ENCODE data around the gene SNRNP25. TPM values are rescaled to one million over a fixed set of nuclear protein-coding genes. Genes with fewer than 3 reads are reported as not detected.

The SNRNP25 gene
- total and polyA plus RNA-seq, 2 experiments from 2014 or later, result 12.1 to 31.5 TPM

DNA sequence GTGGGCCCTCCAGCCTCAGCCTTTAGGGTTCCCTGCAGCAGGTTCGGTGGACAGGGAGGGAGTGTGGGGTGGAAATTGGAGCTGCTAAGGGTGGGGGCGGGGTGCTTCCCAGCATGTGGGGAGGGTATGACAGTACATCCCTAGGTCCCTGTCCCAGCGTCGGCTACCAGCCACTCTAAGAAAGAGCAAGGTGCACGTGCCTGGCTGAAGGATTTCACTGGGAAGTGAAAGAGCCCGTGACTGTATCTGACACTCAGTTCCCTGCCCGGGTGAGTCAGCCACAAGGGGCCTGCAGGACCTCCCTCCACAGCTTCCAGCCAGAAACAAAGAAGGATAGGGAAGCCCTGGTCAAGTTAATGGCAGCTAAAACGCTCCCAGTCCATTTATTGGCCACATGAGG, 4.1 kb downstream of the SNRNP25 start:
- Histone ChIP-seq H3K4me1 (ENCODE audit: insufficient read depth) (0 out of 2 replicates have a peak, but pooled peaks cover 3% of the 10 kb centered on the region), H3K4me3 (no peak overlapping the region), H4K20me1 (ENCODE audit: insufficient read depth) (no peaks in the 10 kb centered on the region), H3K9ac (no peak overlapping the region), H3F3A (ENCODE audit: insufficient read depth) (peaks cover 2% of the 10 kb centered on the region; the same call in 1 of the 2 replicates), H2AFZ (no peak overlapping the region), H3K9me2 (ENCODE audit: insufficient read depth) (no peaks in the 10 kb centered on the region), H3K27me3 (replicated peaks; ENCODE audit: insufficient read depth) (no peaks in the 10 kb centered on the region), H3K79me2 (ENCODE audit: insufficient read depth) (peaks cover 7% of the 10 kb centered on the region; the same call in 1 of the 2 replicates), H3K9me3 (ENCODE audit: low read depth) (no peaks in the 10 kb centered on the region), H3K27ac (no peak overlapping the region), H3K36me3 (ENCODE audit: low read depth) (peaks cover 17% of the 10 kb centered on the region; the same call in 1 of the 2 replicates), H3K4me2 (ENCODE audit: unreplicated experiment) (no peak overlapping the region)
- peak; percentile 39 for DNase-seq
- WGBS, 2 experiments (ENCODE audit: low coverage in 1 of 2, low lambda C conversion rate in 2 of 2, missing lambda C conversion rate in 2 of 2), result 63 to 76% methylated on average over 7 to 8 of the region's 8 CpGs
- TF ChIP-seq EZH2phosphoT487 (IDR thresholded peaks at IDR 0.05; ENCODE audit: insufficient read depth, low read depth), result no peak
- TF ChIP-seq EZH2 (IDR thresholded peaks at IDR 0.05; ENCODE audit: insufficient read depth, poor library complexity, severe bottlenecking), result no peak
- in situ Hi-C loops (cut with MboI), result no loop called here

DNA sequence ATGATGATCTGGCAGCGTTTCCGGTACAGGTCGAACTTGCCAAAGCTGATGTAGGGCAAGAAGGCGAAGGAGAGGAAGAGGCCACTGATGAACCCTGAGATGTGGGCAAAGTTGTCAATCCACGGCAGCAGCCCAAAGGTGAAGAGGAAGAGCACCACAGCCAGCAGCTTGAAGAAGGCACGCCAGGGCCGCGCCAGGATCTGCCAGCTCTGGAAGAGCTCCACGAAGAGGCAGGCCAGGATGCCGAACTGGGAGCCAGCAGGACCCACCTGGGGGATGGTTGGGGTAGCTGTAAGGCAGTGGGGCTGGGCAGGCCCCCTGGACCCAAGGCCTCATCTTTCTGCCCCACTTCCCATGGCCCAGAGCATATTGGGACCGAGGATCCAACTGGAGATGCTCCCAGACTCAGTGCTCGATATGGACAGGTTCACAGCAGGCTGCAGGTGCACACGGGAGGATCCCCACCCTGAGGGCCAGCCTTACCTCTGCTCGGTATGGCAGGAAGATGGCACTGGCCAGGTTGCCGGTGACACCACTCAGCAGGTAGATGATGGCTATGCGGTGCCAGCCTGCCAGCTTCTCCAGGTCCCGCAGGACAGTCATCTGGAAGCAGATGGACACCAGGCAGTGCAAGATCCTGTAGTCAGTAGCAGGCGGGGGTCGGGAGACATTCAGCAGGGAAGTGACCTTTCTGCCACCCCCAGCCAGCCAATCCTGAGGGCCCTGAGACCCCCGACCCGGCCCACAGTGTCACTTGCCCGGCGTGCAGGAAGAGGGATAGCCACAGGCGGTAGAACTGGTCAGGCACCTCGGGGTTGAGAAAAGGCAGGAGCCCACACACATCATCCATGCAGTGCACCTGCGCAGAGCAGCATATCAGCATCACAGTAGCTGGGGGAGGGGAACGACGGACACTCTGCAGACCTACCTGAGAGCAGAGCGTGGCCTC, 5.1 kb downstream of the SNRNP25 start:
- Histone ChIP-seq H2AFZ (no peak overlapping the region), H3K27ac (no peak overlapping the region), H3K4me1 (ENCODE audit: insufficient read depth) (0 out of 2 replicates have a peak, but pooled peaks cover 3% of the 10 kb centered on the region), H4K20me1 (ENCODE audit: insufficient read depth) (no peaks in the 10 kb centered on the region), H3K4me2 (ENCODE audit: unreplicated experiment) (no peak overlapping the region), H3K27me3 (replicated peaks; ENCODE audit: insufficient read depth) (no peaks in the 10 kb centered on the region), H3F3A (ENCODE audit: insufficient read depth) (no peaks in the 10 kb centered on the region), H3K4me3 (no peak overlapping the region), H3K36me3 (ENCODE audit: low read depth) (peaks cover 18% of the 10 kb centered on the region; the same call in 1 of the 2 replicates), H3K79me2 (ENCODE audit: insufficient read depth) (peaks cover 7% of the 10 kb centered on the region; the same call in 1 of the 2 replicates), H3K9me3 (ENCODE audit: low read depth) (no peaks in the 10 kb centered on the region), H3K9me2 (ENCODE audit: insufficient read depth) (no peaks in the 10 kb centered on the region), H3K9ac (no peak overlapping the region)
- no peak for DNase-seq
- in situ Hi-C loops (cut with MboI), result no loop called here
- 83 to 84% methylated on average over 28 of the region's 29 CpGs for WGBS, 2 experiments (ENCODE audit: low coverage in 1 of 2, low lambda C conversion rate in 2 of 2, missing lambda C conversion rate in 2 of 2)
- TF ChIP-seq EZH2phosphoT487 (IDR thresholded peaks at IDR 0.05; ENCODE audit: insufficient read depth, low read depth), result no peak
- no peak for TF ChIP-seq EZH2 (IDR thresholded peaks at IDR 0.05; ENCODE audit: insufficient read depth, poor library complexity, severe bottlenecking)

DNA sequence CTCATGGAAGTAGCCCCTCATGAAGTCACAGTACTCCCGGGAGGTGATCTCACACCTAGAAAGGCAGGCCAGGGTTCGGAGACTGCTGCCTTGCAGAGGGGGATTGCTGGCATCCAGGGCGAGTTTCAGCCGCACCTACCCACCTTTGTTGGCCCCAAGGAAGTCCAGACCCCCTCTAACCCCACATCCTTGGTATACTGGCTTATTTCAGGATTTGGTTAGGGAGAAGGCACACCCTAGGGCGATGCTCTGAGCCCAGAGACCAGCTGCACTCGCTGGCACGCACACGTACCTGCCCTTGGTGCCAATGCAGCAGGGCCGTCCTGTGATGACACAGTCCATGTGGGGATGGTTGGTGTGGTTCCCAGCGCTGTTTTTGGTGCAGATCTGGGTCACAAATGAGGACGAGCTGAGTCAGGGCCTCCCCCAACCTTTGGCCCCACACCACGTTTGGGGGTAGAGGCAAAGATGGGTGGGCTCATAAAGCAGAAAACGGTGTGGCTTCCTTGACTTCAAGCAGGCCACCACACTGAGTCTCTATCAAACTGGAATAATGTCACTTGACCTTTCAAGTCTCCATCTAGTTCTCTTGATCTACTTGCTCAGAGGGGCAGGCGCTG, 5.9 kb downstream of the SNRNP25 start:
- Histone ChIP-seq H3K9ac (no peak overlapping the region), H2AFZ (no peak overlapping the region), H3K27me3 (replicated peaks; ENCODE audit: insufficient read depth) (no peaks in the 10 kb centered on the region), H3F3A (ENCODE audit: insufficient read depth) (no peaks in the 10 kb centered on the region), H3K9me3 (ENCODE audit: low read depth) (no peaks in the 10 kb centered on the region), H3K79me2 (ENCODE audit: insufficient read depth) (no peaks in the 10 kb centered on the region), H4K20me1 (ENCODE audit: insufficient read depth) (no peaks in the 10 kb centered on the region), H3K4me1 (ENCODE audit: insufficient read depth) (no peaks in the 10 kb centered on the region), H3K4me3 (no peak overlapping the region), H3K4me2 (ENCODE audit: unreplicated experiment) (no peak overlapping the region), H3K27ac (no peak overlapping the region), H3K9me2 (ENCODE audit: insufficient read depth) (no peaks in the 10 kb centered on the region), H3K36me3 (ENCODE audit: low read depth) (peaks cover 18% of the 10 kb centered on the region; the same call in 1 of the 2 replicates)
- DNase-seq, result no peak
- no peak for TF ChIP-seq EZH2phosphoT487 (IDR thresholded peaks at IDR 0.05; ENCODE audit: insufficient read depth, low read depth)
- no peak for TF ChIP-seq EZH2 (IDR thresholded peaks at IDR 0.05; ENCODE audit: insufficient read depth, poor library complexity, severe bottlenecking)
- WGBS, 2 experiments (ENCODE audit: low coverage in 1 of 2, low lambda C conversion rate in 2 of 2, missing lambda C conversion rate in 2 of 2), result 89 to 93% methylated on average over 13 to 14 of the region's 14 CpGs
- in situ Hi-C loops (cut with MboI), result no loop called here

DNA sequence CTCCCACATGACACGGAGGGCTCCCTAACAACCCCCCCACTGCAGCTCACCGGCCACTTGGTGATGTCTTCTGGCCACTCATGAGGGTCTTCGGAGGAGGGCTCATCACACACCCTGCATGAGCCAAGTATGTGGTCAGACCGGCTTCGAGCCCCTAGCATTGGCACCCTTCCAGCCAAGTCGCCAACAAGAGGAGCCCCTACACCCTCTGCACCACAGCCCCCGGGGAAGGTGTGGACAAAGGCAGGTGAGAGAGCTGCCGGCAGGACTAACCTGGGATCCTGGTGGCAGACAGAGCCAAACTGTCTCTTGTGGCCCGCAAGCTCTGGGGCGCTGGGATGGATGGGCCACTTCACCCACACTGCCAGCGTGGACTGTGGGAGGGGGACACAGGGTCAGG, 6.5 kb downstream of the SNRNP25 start:
- peaks cover under 1% of the 10 kb centered on the region; the same call in 1 of the 2 replicates for H4K20me1 ChIP-seq (ENCODE audit: insufficient read depth)
- no peaks in the 10 kb centered on the region for H3K4me1 ChIP-seq (ENCODE audit: insufficient read depth)
- WGBS, 2 experiments (ENCODE audit: low coverage in 1 of 2, low lambda C conversion rate in 2 of 2, missing lambda C conversion rate in 2 of 2), result 80 to 86% methylated on average over 11 of the region's 11 CpGs
- no peaks in the 10 kb centered on the region for H3K9me2 ChIP-seq (ENCODE audit: insufficient read depth)
- H3K27ac ChIP-seq, result no peak overlapping the region
- H3K9me3 ChIP-seq (ENCODE audit: low read depth), result no peaks in the 10 kb centered on the region
- TF ChIP-seq EZH2 (IDR thresholded peaks at IDR 0.05; ENCODE audit: insufficient read depth, poor library complexity, severe bottlenecking), result no peak
- no peak for TF ChIP-seq EZH2phosphoT487 (IDR thresholded peaks at IDR 0.05; ENCODE audit: insufficient read depth, low read depth)
- no peak for DNase-seq
- no peaks in the 10 kb centered on the region for H3K27me3 ChIP-seq (replicated peaks; ENCODE audit: insufficient read depth)
- peaks cover 18% of the 10 kb centered on the region; the same call in 1 of the 2 replicates for H3K36me3 ChIP-seq (ENCODE audit: low read depth)
- H3K79me2 ChIP-seq (ENCODE audit: insufficient read depth), result 0 out of 2 replicates have a peak, but pooled peaks cover 5% of the 10 kb centered on the region
- no peak overlapping the region for H3K4me3 ChIP-seq
- H2AFZ ChIP-seq, result no peak overlapping the region
- in situ Hi-C loops (cut with MboI), result no loop called here
- no peaks in the 10 kb centered on the region for H3F3A ChIP-seq (ENCODE audit: insufficient read depth)
- no peak overlapping the region for H3K9ac ChIP-seq
- no peak overlapping the region for H3K4me2 ChIP-seq (ENCODE audit: unreplicated experiment)
